IPS-18a (cell line): ENCODE data around the gene NDUFA11.
"Not testable (repeated sequence)": the region's sequence is repeated elsewhere in the genome, so short reads cannot be mapped to it uniquely, and the experiment has no call there.

Experiments used
- H3K27ac ChIP-seq: one replicate; pipeline ENCODE4 v1.5.1; 2013; ENCODE audit warnings: low read length
- H3K27me3 ChIP-seq: one replicate; pipeline ENCODE4 v1.6.1; 2013; ENCODE audit warnings: mild to moderate bottlenecking, low read length; ENCODE audit not compliant: control insufficient read depth, insufficient read depth
- H3K36me3 ChIP-seq: one replicate; pipeline ENCODE4 v1.6.1; 2013; ENCODE audit warnings: low read depth, low read length; ENCODE audit not compliant: control insufficient read depth
- H3K4me1 ChIP-seq: one replicate; pipeline ENCODE4 v1.6.1; 2013; ENCODE audit warnings: low read depth, low read length; ENCODE audit not compliant: control insufficient read depth
- H3K4me3 ChIP-seq: one replicate; pipeline ENCODE4 v1.5.1; 2013; ENCODE audit warnings: low read length
- H3K9ac ChIP-seq: one replicate; pipeline ENCODE4 v1.6.1; 2013; ENCODE audit warnings: mild to moderate bottlenecking, low read length, moderate library complexity
- H3K9me3 ChIP-seq: one replicate; pipeline ENCODE4 v1.6.1; 2013; ENCODE audit warnings: low read depth, low read length; ENCODE audit not compliant: control insufficient read depth

Gene NDUFA11

DNA sequence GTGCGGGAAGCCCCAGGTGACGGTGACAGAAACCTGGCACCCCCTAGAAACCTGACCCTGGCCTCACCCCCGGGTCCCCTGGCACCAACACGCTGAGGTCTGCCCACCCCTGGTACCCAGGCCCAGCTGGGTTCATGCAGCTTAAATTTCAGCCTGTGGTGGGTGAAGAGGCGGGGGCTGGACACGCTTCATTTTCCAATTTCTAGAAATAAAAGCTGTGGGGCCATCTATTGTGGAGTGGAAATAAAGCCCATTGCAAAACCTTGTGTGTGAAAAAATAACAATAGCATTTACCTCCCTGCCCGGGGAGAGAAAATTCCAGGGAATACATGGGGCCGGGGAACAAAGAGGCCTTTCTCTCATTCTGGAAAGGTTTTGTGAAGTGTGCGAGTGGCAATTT, 25.7 kb downstream of the NDUFA11 start:
- Histone ChIP-seq H3K9me3 (no peaks in the 10 kb centered on the region), H3K9ac (no peak overlapping the region), H3K36me3 (no peaks in the 10 kb centered on the region), H3K27me3 (no peaks in the 10 kb centered on the region), H3K27ac (no peak overlapping the region), H3K4me3 (no peak overlapping the region), H3K4me1 (peaks cover 10% of the 10 kb centered on the region)

DNA sequence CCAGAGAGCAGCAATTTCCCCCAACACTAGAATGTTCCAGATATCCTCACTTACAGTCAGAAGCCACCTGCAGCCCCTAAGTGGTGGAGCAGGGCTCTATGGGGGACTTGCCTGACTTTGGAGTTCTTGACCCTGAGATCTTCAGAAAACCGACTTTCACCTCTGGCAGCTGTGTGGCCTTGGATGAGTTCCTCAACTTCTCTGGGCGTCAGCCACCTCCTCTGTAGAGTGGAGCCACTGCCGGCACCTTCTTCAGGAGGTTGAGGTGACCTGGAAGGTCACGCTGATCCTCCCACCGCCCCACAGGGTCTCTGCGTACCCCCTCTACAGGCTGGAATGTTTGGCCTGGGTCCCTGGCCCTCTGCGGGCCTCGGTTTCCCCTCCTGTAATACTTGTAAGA, 26.2 kb downstream of the NDUFA11 start:
- H3K27ac ChIP-seq = no peak overlapping the region
- H3K27me3 ChIP-seq = no peaks in the 10 kb centered on the region
- H3K4me3 ChIP-seq = no peak overlapping the region
- peaks cover 10% of the 10 kb centered on the region for H3K4me1 ChIP-seq
- H3K9ac ChIP-seq = no peak overlapping the region
- H3K36me3 ChIP-seq = no peaks in the 10 kb centered on the region
- H3K9me3 ChIP-seq = no peaks in the 10 kb centered on the region

DNA sequence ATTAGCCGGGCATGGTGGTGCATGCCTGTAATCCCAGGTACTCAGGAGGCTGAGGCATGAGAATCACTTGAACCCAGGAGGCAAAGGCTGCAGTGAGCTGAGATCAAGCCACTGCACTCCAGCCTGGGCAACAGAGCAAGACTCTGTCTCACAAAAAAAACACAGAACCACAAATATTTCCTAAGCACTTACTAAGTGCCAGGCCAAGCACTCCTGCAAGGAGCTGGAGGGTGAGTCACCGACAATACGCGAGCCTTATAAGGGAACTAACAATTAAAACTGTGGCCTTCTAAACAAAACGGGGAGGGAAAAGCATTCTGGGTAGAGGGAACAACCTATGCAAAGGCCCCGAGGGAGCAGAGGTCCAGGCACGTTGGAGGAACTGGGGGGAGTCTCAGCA, 29.1 kb downstream of the NDUFA11 start:
- not testable (repeated sequence) for H3K4me3 ChIP-seq, H3K36me3 ChIP-seq, H3K9ac ChIP-seq

GRCh38 chr19:5873617-5874199, 29.9 kb downstream of the NDUFA11 start:
- H3K4me1 ChIP-seq = peaks cover 4% of the 10 kb centered on the region
- no peaks in the 10 kb centered on the region for H3K9me3 ChIP-seq
- H3K27ac ChIP-seq = no peak overlapping the region
- H3K9ac ChIP-seq = no peak overlapping the region
- no peak overlapping the region for H3K4me3 ChIP-seq
- no peaks in the 10 kb centered on the region for H3K36me3 ChIP-seq
- no peaks in the 10 kb centered on the region for H3K27me3 ChIP-seq

More for the DNA sequence above, 29.1 kb downstream of the NDUFA11 start:
- not testable (repeated sequence) for H3K27ac ChIP-seq, H3K9me3 ChIP-seq, H3K4me1 ChIP-seq, H3K27me3 ChIP-seq

- no peaks in the 10 kb centered on the region for H3K9me3 ChIP-seq
- H3K9ac ChIP-seq = no peak overlapping the region
- no peaks in the 10 kb centered on the region for H3K36me3 ChIP-seq
- H3K27ac ChIP-seq = no peak overlapping the region
- H3K4me3 ChIP-seq = no peak overlapping the region
- no peaks in the 10 kb centered on the region for H3K27me3 ChIP-seq
- no peaks in the 10 kb centered on the region for H3K4me1 ChIP-seq
These were observed 32.6 kb downstream of the NDUFA11 start for GRCh38 chr19:5870986-5871394.

DNA sequence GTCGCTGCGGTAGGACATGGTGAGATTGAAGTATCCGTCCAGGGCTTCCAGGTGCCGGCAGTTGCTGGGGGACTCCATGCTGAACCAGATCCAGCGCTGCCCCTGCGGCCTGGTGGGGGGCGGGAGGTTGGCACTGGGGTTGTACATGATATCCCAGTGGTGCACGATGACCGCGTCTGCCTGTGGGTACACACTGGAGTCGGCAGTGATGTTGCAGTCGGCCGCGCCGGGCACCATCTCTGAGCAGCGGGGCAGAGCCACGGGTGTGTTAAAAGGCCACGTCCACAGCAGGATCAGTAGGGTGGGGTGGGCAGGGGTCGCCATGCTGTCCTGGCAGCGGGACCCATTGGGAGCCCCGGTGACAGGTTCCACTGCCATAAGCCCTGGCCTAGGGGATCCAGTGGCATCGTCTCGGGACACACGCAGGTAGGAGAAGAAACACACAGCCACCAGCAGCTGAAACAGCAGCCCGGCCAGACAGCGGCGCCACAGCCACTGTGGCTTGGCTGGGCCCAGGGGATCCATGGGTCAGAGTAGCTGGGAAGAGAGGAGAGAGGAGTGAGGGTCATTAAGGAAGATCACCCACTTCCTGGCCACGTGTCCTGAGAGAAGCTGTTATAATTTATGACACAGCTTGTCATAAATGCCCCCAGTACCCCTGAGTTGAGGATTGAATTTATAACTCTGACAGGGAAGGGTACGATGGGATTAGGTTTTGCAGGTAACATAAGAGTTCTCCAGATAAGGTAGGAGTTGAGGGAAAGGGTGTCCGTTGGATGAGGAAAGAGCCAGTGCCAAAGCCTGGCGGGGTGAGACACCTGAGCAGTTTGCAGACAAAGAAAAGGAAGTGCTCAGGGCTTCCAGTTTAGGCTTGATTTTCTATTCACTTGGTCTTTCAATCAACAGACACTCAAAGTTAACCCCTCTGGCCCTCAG, 36.1 kb downstream of the NDUFA11 start:
- Histone ChIP-seq H3K4me3 (no peak overlapping the region), H3K4me1 (no peaks in the 10 kb centered on the region), H3K27me3 (no peaks in the 10 kb centered on the region), H3K36me3 (no peaks in the 10 kb centered on the region), H3K27ac (no peak overlapping the region), H3K9me3 (no peaks in the 10 kb centered on the region), H3K9ac (no peak overlapping the region)

- Histone ChIP-seq H3K27ac (no peak overlapping the region), H3K4me1 (no peaks in the 10 kb centered on the region), H3K27me3 (no peaks in the 10 kb centered on the region), H3K9ac (no peak overlapping the region), H3K9me3 (no peaks in the 10 kb centered on the region), H3K36me3 (no peaks in the 10 kb centered on the region), H3K4me3 (no peak overlapping the region)
These were observed 37.8 kb downstream of the NDUFA11 start for GRCh38 chr19:5865772-5866171.

DNA sequence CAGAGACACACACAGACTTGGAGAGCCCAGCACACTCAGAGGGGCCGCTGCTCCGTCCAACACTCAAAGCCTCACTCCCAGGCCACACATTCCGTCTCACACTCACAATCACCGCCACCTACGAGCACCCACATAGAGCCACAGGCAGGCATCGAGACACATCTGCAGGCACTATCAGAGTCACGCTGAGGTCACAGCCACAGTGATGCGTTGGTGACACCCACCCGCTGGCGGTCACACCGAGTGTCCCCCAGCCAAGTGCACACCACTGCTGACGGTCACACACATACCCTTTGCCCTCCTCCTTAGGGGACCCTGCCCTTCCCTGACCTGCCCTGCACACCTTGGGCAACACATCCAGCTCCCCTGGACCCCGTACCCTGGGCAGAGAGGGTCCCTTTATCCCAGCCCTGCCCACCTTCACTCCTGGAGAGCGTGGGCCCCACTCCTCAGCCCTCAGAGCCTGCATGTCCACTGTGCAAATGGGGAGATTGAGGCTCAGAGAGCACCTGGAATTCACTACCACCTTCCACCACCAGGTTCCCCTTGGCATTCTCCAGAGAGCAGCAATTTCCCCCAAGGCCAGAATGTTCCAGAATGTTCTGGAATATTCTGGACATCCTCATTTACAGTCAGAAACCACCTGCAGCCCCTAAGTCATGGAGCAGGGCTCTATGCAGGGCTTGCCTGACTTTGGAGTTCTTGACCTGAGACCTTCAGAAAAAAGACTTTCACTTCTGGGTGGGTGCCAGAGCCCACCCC, 38.7 kb downstream of the NDUFA11 start:
- Histone ChIP-seq H3K4me3 (no peak overlapping the region), H3K27ac (no peak overlapping the region), H3K9me3 (no peaks in the 10 kb centered on the region), H3K36me3 (no peaks in the 10 kb centered on the region), H3K4me1 (no peaks in the 10 kb centered on the region), H3K9ac (no peak overlapping the region), H3K27me3 (no peaks in the 10 kb centered on the region)

- Histone ChIP-seq H3K9ac (no peak overlapping the region), H3K4me3 (no peak overlapping the region), H3K4me1 (no peaks in the 10 kb centered on the region), H3K27ac (no peak overlapping the region), H3K27me3 (no peaks in the 10 kb centered on the region), H3K9me3 (no peaks in the 10 kb centered on the region), H3K36me3 (no peaks in the 10 kb centered on the region)
These were observed 39.4 kb downstream of the NDUFA11 start for GRCh38 chr19:5864013-5864720.

DNA sequence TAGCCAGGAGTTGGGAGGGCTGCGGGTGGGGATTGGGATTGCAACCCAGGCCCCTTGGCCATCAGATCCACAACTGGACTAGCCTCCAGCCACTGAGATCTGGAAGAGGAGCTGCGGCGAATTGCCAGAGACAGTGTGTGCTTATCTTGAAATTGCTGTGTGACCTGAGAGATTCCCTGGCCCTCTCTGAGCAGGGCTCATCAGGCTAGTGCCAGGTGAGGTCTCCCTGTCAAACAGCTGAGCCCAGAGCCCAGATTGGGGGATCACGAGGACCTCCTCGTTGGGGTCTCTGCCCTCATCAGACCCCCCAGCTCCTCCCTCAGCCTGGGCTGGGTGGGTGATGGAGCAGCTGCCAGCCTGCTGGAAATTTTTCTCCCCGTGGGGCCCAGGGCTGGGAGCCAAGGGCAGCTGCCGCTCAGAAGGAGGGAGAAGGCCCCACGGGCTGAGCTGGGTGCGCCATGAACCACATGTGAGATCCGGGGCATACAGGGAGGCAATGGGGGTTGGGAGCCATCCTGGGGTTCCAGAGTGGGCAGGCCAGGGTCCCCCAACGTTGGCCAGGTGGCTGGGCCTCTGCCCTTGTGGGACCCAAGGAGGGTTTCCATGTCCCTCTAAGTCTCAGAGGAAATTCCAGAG, 40.4 kb downstream of the NDUFA11 start:
- Histone ChIP-seq H3K4me1 (no peaks in the 10 kb centered on the region), H3K9ac (no peak overlapping the region), H3K4me3 (no peak overlapping the region), H3K27me3 (no peaks in the 10 kb centered on the region), H3K27ac (no peak overlapping the region), H3K9me3 (no peaks in the 10 kb centered on the region), H3K36me3 (no peaks in the 10 kb centered on the region)
